ENCODE measurements around the gene OTOP2. TPM values are rescaled to one million over a fixed set of nuclear protein-coding genes. Genes with fewer than 3 reads are reported as not detected.

The OTOP2 gene
- total RNA-seq, 4 donors from 2014 or later: 0.38 to 1.4 (median 0.41) TPM; not detected in 1

- intact Hi-C loops (cut with DNase I): no loop called here
- Histone ChIP-seq H3K27ac (no peak overlapping the region), H3K4me1 (peaks cover 14 to 53% (median 15%) of the 10 kb centered on the region in 3 donors), H3K4me3 (no peak overlapping the region), H3K9me3 (no peaks in the 10 kb centered on the region), H3K36me3 (peaks cover 0 to 6% (median 0%) of the 10 kb centered on the region in 3 donors), H3K27me3 (peaks cover 0 to 46% (median 0%) of the 10 kb centered on the region in 4 donors)
- no peak for DNase-seq
- no peak for TF ChIP-seq POLR2A (IDR thresholded peaks at IDR 0.05)
- no peak for TF ChIP-seq CTCF (IDR thresholded peaks at IDR 0.05)
- WGBS, 2 donors: 94 to 100% methylated on average over 1 to 8 of the region's 17 CpGs
These were observed 23.1 kb downstream of the OTOP2 start for GRCh38 chr17:74947041-74947754.

- DNase-seq: no peak
- Histone ChIP-seq H3K4me3 (no peak overlapping the region), H3K4me1 (peaks cover 10 to 38% (median 14%) of the 10 kb centered on the region in 3 donors), H3K27ac (peak overlapping the region in 3 of 4 donors; percentile 2 to 71 (median 55)), H3K36me3 (peaks cover 0 to 6% (median 0%) of the 10 kb centered on the region in 3 donors), H3K9me3 (no peaks in the 10 kb centered on the region), H3K27me3 (peaks cover 0 to 38% (median 0%) of the 10 kb centered on the region in 4 donors)
- no peak for TF ChIP-seq CTCF (IDR thresholded peaks at IDR 0.05)
- no peak for TF ChIP-seq POLR2A (IDR thresholded peaks at IDR 0.05)
- intact Hi-C loops (cut with DNase I): loop anchor here (10.0 kb wide), 1 partner anchor 155 kb away; no protein-coding TSS in a partner anchor
- WGBS, 2 donors: 49 to 53% methylated on average over 2 to 3 of the region's 12 CpGs
These were observed 25.5 kb downstream of the OTOP2 start for GRCh38 chr17:74949455-74950115.

- no peak for DNase-seq
- Histone ChIP-seq H3K9me3 (no peaks in the 10 kb centered on the region), H3K27ac (peak overlapping the region; percentile 2 to 71 (median 45)), H3K27me3 (peaks cover 0 to 38% (median 0%) of the 10 kb centered on the region in 4 donors), H3K4me1 (peaks cover 10 to 34% (median 14%) of the 10 kb centered on the region in 3 donors), H3K4me3 (no peak overlapping the region), H3K36me3 (peaks cover 0 to 6% (median 0%) of the 10 kb centered on the region in 3 donors)
- intact Hi-C loops (cut with DNase I): loop anchor here (10.0 kb wide), 1 partner anchor 155 kb away; no protein-coding TSS in a partner anchor
- TF ChIP-seq POLR2A (IDR thresholded peaks at IDR 0.05) (no peak), CTCF (IDR thresholded peaks at IDR 0.05) (no peak)
- 40% methylated on average over 1 of the region's 8 CpGs; no CpG with 5 or more reads in 1 of the 2 donors for WGBS, 2 donors
These were observed 26.1 kb downstream of the OTOP2 start for GRCh38 chr17:74950207-74950606.

- peaks cover 0 to 38% (median 0%) of the 10 kb centered on the region in 4 donors for H3K27me3 ChIP-seq
- DNase-seq: no peak
- peaks cover 0 to 6% (median 0%) of the 10 kb centered on the region in 3 donors for H3K36me3 ChIP-seq
- WGBS, 2 donors: no CpG with 5 or more reads among the region's 3 CpGs
- intact Hi-C loops (cut with DNase I): loop anchor here (10.0 kb wide), 1 partner anchor 156 kb away; no protein-coding TSS in a partner anchor
- no peak overlapping the region for H3K4me3 ChIP-seq
- peak overlapping the region in 1 of 4 donors; percentile 55 for H3K27ac ChIP-seq
- H3K4me1 ChIP-seq: peaks cover 10 to 34% (median 14%) of the 10 kb centered on the region in 3 donors
- TF ChIP-seq POLR2A (IDR thresholded peaks at IDR 0.05): no peak
- TF ChIP-seq CTCF (IDR thresholded peaks at IDR 0.05): no peak
- H3K9me3 ChIP-seq: no peaks in the 10 kb centered on the region
These were observed 27.0 kb downstream of the OTOP2 start for GRCh38 chr17:74951065-74951464.
